HepG2 (cell line): ENCODE data around the gene NPB. TPM values are rescaled to one million over a fixed set of nuclear protein-coding genes. Genes with fewer than 3 reads are reported as not detected.

Experiments used
- BRCA1 ChIP-seq: sonication (generic); formaldehyde crosslinking; IDR thresholded peaks from 2 replicates; pipeline ENCODE4 v1.4.0; 2020; ENCODE audit warnings: missing genetic modification reagents
- FOXP1 ChIP-seq, 2 experiments: fragments of 450-650 bp in 1 of 2; IDR thresholded peaks; 2 replicates each; pipeline ENCODE4 v1.6.1; 2017 to 2018; ENCODE audit warnings: antibody characterized with exemption in 1 of 2
- MAFK ChIP-seq, 2 experiments: IDR thresholded peaks in 1 of 2; conservative IDR thresholded peaks in 1 of 2; 2 replicates each; pipeline ENCODE4 v1.6.1; 2011; ENCODE audit warnings: improper control_type of control experiment in 2 of 2, low read length in 2 of 2
- NFIC ChIP-seq: IDR thresholded peaks from 2 replicates; pipeline ENCODE4 v1.6.1; 2012; ENCODE audit warnings: mild to moderate bottlenecking, low read length, inconsistent platforms
- RARG ChIP-seq: sonication (generic); formaldehyde crosslinking; IDR thresholded peaks from 2 replicates; pipeline ENCODE4 v1.4.0; 2020; ENCODE audit warnings: low read depth, mild to moderate bottlenecking, missing genetic modification reagents
- RELA ChIP-seq: sonication (generic); formaldehyde crosslinking; IDR thresholded peaks from 2 replicates; pipeline ENCODE4 v1.4.0; 2020; ENCODE audit warnings: missing genetic modification reagents
- SMAD1 ChIP-seq: sonication (generic); formaldehyde crosslinking; IDR thresholded peaks from 2 replicates; pipeline ENCODE4 v1.4.0; 2020; ENCODE audit warnings: missing genetic modification reagents, low read depth, mild to moderate bottlenecking, borderline replicate concordance
- TRIM24 ChIP-seq: sonication (generic); formaldehyde crosslinking; IDR thresholded peaks from 2 replicates; pipeline ENCODE4 v1.8.0; 2022; ENCODE audit warnings: mild to moderate bottlenecking, missing genetic modification reagents
- ZFP36L2 ChIP-seq: sonication (generic); formaldehyde crosslinking; IDR thresholded peaks from 2 replicates; pipeline ENCODE4 v1.4.0; 2020; ENCODE audit warnings: missing genetic modification reagents
- ZNF101 ChIP-seq: sonication (generic); formaldehyde crosslinking; IDR thresholded peaks from 2 replicates; pipeline ENCODE4 v1.4.0; 2020; ENCODE audit warnings: mild to moderate bottlenecking, low read depth, missing genetic modification reagents, borderline replicate concordance
- ZNF232 ChIP-seq: sonication (generic); formaldehyde crosslinking; IDR thresholded peaks from 2 replicates; pipeline ENCODE4 v1.4.0; 2020; ENCODE audit warnings: missing genetic modification reagents, borderline replicate concordance
- ZNF263 ChIP-seq: sonication (generic); formaldehyde crosslinking; IDR thresholded peaks from 2 replicates; pipeline ENCODE4 v1.4.0; 2020; ENCODE audit warnings: missing genetic modification reagents
- ZNF276 ChIP-seq: sonication (generic); formaldehyde crosslinking; IDR thresholded peaks from 2 replicates; pipeline ENCODE4 v1.4.0; 2020; ENCODE audit warnings: mild to moderate bottlenecking, low read depth, missing genetic modification reagents
- ZNF30 ChIP-seq: sonication (generic); formaldehyde crosslinking; IDR thresholded peaks from 2 replicates; pipeline ENCODE4 v1.5.0; 2020; ENCODE audit warnings: mild to moderate bottlenecking, missing genetic modification reagents
- ZNF7 ChIP-seq: IDR thresholded peaks from 2 replicates; pipeline ENCODE4 v1.6.1; 2016; ENCODE audit warnings: missing biosample characterization, missing genetic modification reagents
- ZNF773 ChIP-seq: sonication (generic); formaldehyde crosslinking; IDR thresholded peaks from 2 replicates; pipeline ENCODE4 v1.4.0; 2020; ENCODE audit warnings: missing genetic modification reagents, borderline replicate concordance
- ZNF792 ChIP-seq: IDR thresholded peaks from 2 replicates; pipeline ENCODE4 v1.6.1; 2016
- ZSCAN30 ChIP-seq: sonication (generic); formaldehyde crosslinking; IDR thresholded peaks from 2 replicates; pipeline ENCODE4 v1.5.0; 2020; ENCODE audit warnings: mild to moderate bottlenecking, missing genetic modification reagents
- ZSCAN9 ChIP-seq: IDR thresholded peaks from 2 replicates; pipeline ENCODE4 v1.6.1; 2016; ENCODE audit warnings: borderline replicate concordance
- polyA plus RNA-seq, 8 experiments: library from polyadenylated mRNA; depleted of rRNA in 3 of 8; stranded (reverse) in 7 of 8; unstranded in 1 of 8; fragments of >200 nt; fragmentation: Illumina TruSeq in 4 of 8; extraction: Trizol in 4 of 8; gene quantifications; 2 replicates each; pipeline versions ENCODE4 v1.2.1 to v1.2.3, GENCODE V29; 2011 to 2016; ENCODE audit warnings: low read depth in 4 of 8, missing spikeins in 1 of 8, mixed read lengths in 1 of 8; ENCODE audit not compliant: insufficient read depth in 1 of 8
- total RNA-seq, 5 experiments: library from RNA; depleted of rRNA; stranded (reverse); fragments of >200 nt; fragmentation: Illumina TruSeq; extraction: Trizol; gene quantifications; 2 replicates each; pipeline ENCODE4 v1.2.3, GENCODE V29; 2016; ENCODE audit warnings: low read depth in 1 of 5
- TF ChIP-seq, protein P1 (sequence below): sonication (generic); formaldehyde crosslinking; IDR thresholded peaks from 2 replicates; pipeline ENCODE4 v1.5.0; 2020; ENCODE audit warnings: mild to moderate bottlenecking, missing genetic modification reagents
- TF ChIP-seq, protein P2 (sequence below): fragments of 450-650 bp; IDR thresholded peaks from 2 replicates; pipeline ENCODE4 v1.6.1; 2017
- TF ChIP-seq, protein P3 (sequence below): sonication (generic); formaldehyde crosslinking; IDR thresholded peaks from 2 replicates; pipeline ENCODE4 v1.9.0; 2021; ENCODE audit warnings: missing genetic modification reagents, borderline replicate concordance

The NPB gene
- total and polyA plus RNA-seq, 2 of the 13 experiments (the other 11 are each of a cell fraction or from before 2014, with no cell fraction given), result 0.11 to 0.93 TPM

DNA sequence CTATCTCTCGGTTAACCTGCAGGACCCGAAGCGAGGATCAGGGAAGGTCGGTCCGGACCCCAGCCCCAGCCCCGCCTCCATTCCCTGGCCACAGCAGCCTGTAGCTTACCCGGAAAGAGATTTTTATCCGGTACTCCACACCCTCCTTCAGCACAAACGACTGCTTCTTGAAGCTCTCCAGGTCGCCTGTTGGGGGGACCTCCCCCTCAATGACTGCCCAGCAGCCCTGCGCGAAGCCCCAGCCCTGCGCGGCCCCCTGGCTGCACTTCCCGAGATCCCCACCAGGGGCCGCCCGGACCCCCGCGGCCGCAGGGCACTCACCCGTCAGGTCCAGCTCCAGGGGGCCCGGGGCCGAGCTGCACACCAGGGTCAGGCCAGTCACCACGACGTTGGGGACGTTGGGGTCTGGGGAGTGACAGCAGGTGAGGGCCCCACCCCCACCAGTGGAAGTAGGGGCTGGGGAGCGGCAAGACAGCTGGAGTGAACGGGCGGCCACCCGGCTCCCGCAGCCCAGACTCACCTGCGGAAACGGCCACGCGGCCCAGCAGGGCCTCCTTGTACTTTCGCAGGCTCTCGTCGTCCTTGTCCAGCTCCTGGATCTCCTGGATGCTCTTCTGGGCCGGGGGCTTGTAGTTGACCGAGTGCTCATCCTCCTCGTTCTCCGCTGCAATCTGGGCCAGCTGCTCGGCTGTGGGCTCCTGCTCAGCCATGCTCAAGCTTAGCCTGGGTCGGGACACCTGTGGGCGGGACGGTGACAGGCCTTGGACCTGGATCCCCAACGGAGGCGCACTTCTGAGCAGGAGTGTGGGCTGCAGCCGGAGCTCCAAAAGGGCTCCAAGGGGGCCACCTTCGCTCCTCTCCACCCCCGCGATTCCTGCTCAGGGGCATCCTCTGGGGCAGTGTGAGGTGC is 32.6 kb upstream of the NPB start (continued):
- no peak for TF ChIP-seq SMAD1 (CRISPR knock-in tag)
- no peak for TF ChIP-seq ZFP36L2
- no peak for TF ChIP-seq BRCA1 (CRISPR knock-in tag)
- TF ChIP-seq RELA (CRISPR knock-in tag), result 0 out of 2 replicates have a peak, but pooled peaks have one; percentile 69
- TF ChIP-seq ZNF101 (CRISPR knock-in tag), result no peak
- TF ChIP-seq, protein P1, sequence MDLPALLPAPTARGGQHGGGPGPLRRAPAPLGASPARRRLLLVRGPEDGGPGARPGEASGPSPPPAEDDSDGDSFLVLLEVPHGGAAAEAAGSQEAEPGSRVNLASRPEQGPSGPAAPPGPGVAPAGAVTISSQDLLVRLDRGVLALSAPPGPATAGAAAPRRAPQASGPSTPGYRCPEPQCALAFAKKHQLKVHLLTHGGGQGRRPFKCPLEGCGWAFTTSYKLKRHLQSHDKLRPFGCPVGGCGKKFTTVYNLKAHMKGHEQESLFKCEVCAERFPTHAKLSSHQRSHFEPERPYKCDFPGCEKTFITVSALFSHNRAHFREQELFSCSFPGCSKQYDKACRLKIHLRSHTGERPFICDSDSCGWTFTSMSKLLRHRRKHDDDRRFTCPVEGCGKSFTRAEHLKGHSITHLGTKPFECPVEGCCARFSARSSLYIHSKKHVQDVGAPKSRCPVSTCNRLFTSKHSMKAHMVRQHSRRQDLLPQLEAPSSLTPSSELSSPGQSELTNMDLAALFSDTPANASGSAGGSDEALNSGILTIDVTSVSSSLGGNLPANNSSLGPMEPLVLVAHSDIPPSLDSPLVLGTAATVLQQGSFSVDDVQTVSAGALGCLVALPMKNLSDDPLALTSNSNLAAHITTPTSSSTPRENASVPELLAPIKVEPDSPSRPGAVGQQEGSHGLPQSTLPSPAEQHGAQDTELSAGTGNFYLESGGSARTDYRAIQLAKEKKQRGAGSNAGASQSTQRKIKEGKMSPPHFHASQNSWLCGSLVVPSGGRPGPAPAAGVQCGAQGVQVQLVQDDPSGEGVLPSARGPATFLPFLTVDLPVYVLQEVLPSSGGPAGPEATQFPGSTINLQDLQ (CRISPR knock-in tag), result no peak
- TF ChIP-seq TRIM24 (CRISPR knock-in tag), result no peak
- TF ChIP-seq ZNF232, result no peak
- no peak for TF ChIP-seq RARG (CRISPR knock-in tag)
- no peak for TF ChIP-seq ZSCAN30
- TF ChIP-seq ZNF263, result 0 out of 2 replicates have a peak, but pooled peaks have one; percentile 40
- no peak for TF ChIP-seq ZNF773 (CRISPR knock-in tag)
- TF ChIP-seq MAFK (conservative IDR thresholded peaks at IDR 0.05 in 1 of 2, IDR thresholded peaks at IDR 0.05 in 1 of 2; ENCODE audit: low read length in 2 of 2), result no peak
- no peak for TF ChIP-seq ZNF30
- no peak for TF ChIP-seq ZNF276 (CRISPR knock-in tag)
- TF ChIP-seq ZSCAN9 (CRISPR knock-in tag), result no peak
- TF ChIP-seq FOXP1 (IDR thresholded peaks at IDR 0.05), result no peak
- no peak for TF ChIP-seq FOXP1 (CRISPR knock-in tag; IDR thresholded peaks at IDR 0.05)
- 0 out of 2 replicates have a peak, but pooled peaks have one; percentile 41 for TF ChIP-seq NFIC
- TF ChIP-seq ZNF7 (CRISPR knock-in tag), result no peak
- TF ChIP-seq, protein P2, sequence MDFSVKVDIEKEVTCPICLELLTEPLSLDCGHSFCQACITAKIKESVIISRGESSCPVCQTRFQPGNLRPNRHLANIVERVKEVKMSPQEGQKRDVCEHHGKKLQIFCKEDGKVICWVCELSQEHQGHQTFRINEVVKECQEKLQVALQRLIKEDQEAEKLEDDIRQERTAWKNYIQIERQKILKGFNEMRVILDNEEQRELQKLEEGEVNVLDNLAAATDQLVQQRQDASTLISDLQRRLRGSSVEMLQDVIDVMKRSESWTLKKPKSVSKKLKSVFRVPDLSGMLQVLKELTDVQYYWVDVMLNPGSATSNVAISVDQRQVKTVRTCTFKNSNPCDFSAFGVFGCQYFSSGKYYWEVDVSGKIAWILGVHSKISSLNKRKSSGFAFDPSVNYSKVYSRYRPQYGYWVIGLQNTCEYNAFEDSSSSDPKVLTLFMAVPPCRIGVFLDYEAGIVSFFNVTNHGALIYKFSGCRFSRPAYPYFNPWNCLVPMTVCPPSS, result no peak
- TF ChIP-seq, protein P3, sequence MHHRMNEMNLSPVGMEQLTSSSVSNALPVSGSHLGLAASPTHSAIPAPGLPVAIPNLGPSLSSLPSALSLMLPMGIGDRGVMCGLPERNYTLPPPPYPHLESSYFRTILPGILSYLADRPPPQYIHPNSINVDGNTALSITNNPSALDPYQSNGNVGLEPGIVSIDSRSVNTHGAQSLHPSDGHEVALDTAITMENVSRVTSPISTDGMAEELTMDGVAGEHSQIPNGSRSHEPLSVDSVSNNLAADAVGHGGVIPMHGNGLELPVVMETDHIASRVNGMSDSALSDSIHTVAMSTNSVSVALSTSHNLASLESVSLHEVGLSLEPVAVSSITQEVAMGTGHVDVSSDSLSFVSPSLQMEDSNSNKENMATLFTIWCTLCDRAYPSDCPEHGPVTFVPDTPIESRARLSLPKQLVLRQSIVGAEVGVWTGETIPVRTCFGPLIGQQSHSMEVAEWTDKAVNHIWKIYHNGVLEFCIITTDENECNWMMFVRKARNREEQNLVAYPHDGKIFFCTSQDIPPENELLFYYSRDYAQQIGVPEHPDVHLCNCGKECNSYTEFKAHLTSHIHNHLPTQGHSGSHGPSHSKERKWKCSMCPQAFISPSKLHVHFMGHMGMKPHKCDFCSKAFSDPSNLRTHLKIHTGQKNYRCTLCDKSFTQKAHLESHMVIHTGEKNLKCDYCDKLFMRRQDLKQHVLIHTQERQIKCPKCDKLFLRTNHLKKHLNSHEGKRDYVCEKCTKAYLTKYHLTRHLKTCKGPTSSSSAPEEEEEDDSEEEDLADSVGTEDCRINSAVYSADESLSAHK (CRISPR knock-in tag), result no peak
- TF ChIP-seq ZNF792 (CRISPR knock-in tag), result no peak
